ENCODE data around the gene MFSD1. TPM values are rescaled to one million over a fixed set of nuclear protein-coding genes. Genes with fewer than 3 reads are reported as not detected.
"Not testable (repeated sequence)": the region's sequence is repeated elsewhere in the genome, so short reads cannot be mapped to it uniquely, and the experiment has no call there.

The MFSD1 gene
- total RNA-seq, 1 donor from 2014 or later = 31.5 TPM

- Mint-ChIP-seq H3K27me3 (ENCODE audit: low read depth) (no peaks in the 10 kb centered on the region), H3K4me3 (no peak overlapping the region), H3K9me3 (peaks cover 34% of the 10 kb centered on the region), H3K4me1 (peaks cover 31% of the 10 kb centered on the region), H3K36me3 (peaks cover 39% of the 10 kb centered on the region), H3K27ac (peak overlapping the region; percentile 91)
- TF ChIP-seq CTCF (IDR thresholded peaks at IDR 0.05; ENCODE audit: unreplicated experiment) = no peak
- DNase-seq (ENCODE audit: low spot score in 2 of 2, unreplicated experiment in 2 of 2) = no peak
Observed at GRCh38 chr3:158783051-158783450, 18.8 kb upstream of the MFSD1 start.

GRCh38 chr3:158785972-158786371 is 15.9 kb upstream of the MFSD1 start:
- Mint-ChIP-seq H3K9me3 (peaks cover 27% of the 10 kb centered on the region), H3K4me1 (peaks cover 49% of the 10 kb centered on the region), H3K4me3 (no peak overlapping the region), H3K27me3 (ENCODE audit: low read depth) (no peaks in the 10 kb centered on the region), H3K27ac (no peak overlapping the region), H3K36me3 (peaks cover 27% of the 10 kb centered on the region)
- no peak for TF ChIP-seq CTCF (IDR thresholded peaks at IDR 0.05; ENCODE audit: unreplicated experiment)
- no peak for DNase-seq (ENCODE audit: low spot score in 2 of 2, unreplicated experiment in 2 of 2)

- peak overlapping the region; percentile 79 for H3K27ac Mint-ChIP-seq
- H3K4me1 Mint-ChIP-seq = peaks cover 44% of the 10 kb centered on the region
- H3K27me3 Mint-ChIP-seq (ENCODE audit: low read depth) = no peaks in the 10 kb centered on the region
- no peak for DNase-seq (ENCODE audit: low spot score in 2 of 2, unreplicated experiment in 2 of 2)
- no peak for TF ChIP-seq CTCF (IDR thresholded peaks at IDR 0.05; ENCODE audit: unreplicated experiment)
- H3K36me3 Mint-ChIP-seq = peaks cover 24% of the 10 kb centered on the region
- peaks cover 23% of the 10 kb centered on the region for H3K9me3 Mint-ChIP-seq
- no peak overlapping the region for H3K4me3 Mint-ChIP-seq
Observed at GRCh38 chr3:158788446-158788845, 13.4 kb upstream of the MFSD1 start.

- Mint-ChIP-seq H3K4me1 (peaks cover 42% of the 10 kb centered on the region), H3K36me3 (peaks cover 21% of the 10 kb centered on the region), H3K4me3 (no peak overlapping the region), H3K9me3 (peaks cover 23% of the 10 kb centered on the region), H3K27ac (peak overlapping the region; percentile 87), H3K27me3 (ENCODE audit: low read depth) (no peaks in the 10 kb centered on the region)
- TF ChIP-seq CTCF (IDR thresholded peaks at IDR 0.05; ENCODE audit: unreplicated experiment) = no peak
- no peak for DNase-seq (ENCODE audit: low spot score in 2 of 2, unreplicated experiment in 2 of 2)
Observed at GRCh38 chr3:158789592-158789991, 12.3 kb upstream of the MFSD1 start.

GRCh38 chr3:158790901-158791589 is 10.8 kb upstream of the MFSD1 start:
- Mint-ChIP-seq H3K36me3 (peaks cover 16% of the 10 kb centered on the region), H3K27me3 (ENCODE audit: low read depth) (peaks cover 4% of the 10 kb centered on the region), H3K27ac (peak overlapping the region; percentile 78), H3K4me1 (peaks cover 42% of the 10 kb centered on the region), H3K4me3 (peak overlapping the region; percentile 44), H3K9me3 (peaks cover 16% of the 10 kb centered on the region)
- no peak for DNase-seq (ENCODE audit: low spot score in 2 of 2, unreplicated experiment in 2 of 2)
- TF ChIP-seq CTCF (IDR thresholded peaks at IDR 0.05; ENCODE audit: unreplicated experiment) = peak; percentile 75

GRCh38 chr3:158791590-158791920 is 10.3 kb upstream of the MFSD1 start:
- Mint-ChIP-seq H3K9me3 (peaks cover 12% of the 10 kb centered on the region), H3K27ac (peak overlapping the region; percentile 78), H3K36me3 (peaks cover 13% of the 10 kb centered on the region), H3K4me3 (peak overlapping the region; percentile 44), H3K4me1 (peaks cover 42% of the 10 kb centered on the region)
- not testable (repeated sequence) for DNase-seq (ENCODE audit: low spot score in 2 of 2, unreplicated experiment in 2 of 2); H3K27me3 Mint-ChIP-seq (ENCODE audit: low read depth)

All from mesothelial cell of epicardium (in vitro differentiated cells).